HepG2 (cell line): ENCODE data around the gene RILP. TPM values are rescaled to one million over a fixed set of nuclear protein-coding genes. Genes with fewer than 3 reads are reported as not detected.

Source experiments
- BHLHE40 ChIP-seq: IDR thresholded peaks from 2 replicates; pipeline ENCODE4 v1.6.1; 2011; ENCODE audit warnings: low read length, improper control_type of control experiment
- CBFB ChIP-seq: sonication (generic); formaldehyde crosslinking; IDR thresholded peaks from 2 replicates; pipeline ENCODE4 v1.4.0; 2020; ENCODE audit warnings: missing genetic modification reagents
- ELF3 ChIP-seq: IDR thresholded peaks from 2 replicates; pipeline ENCODE4 v1.6.1; 2016; ENCODE audit warnings: missing genetic modification reagents, missing compliant biosample characterization
- EP300 ChIP-seq, 3 experiments: sonication (generic) in 1 of 3; formaldehyde crosslinking in 1 of 3; IDR thresholded peaks; 2 replicates each; pipeline versions ENCODE4 v1.5.1 to v1.6.1; 2011 to 2020; ENCODE audit warnings: low read depth in 2 of 3, low read length in 2 of 3, borderline replicate concordance in 1 of 3, improper control_type of control experiment in 1 of 3, mild to moderate bottlenecking in 1 of 3, missing genetic modification reagents in 1 of 3, moderate library complexity in 1 of 3
- POGZ ChIP-seq: sonication (generic); formaldehyde crosslinking; IDR thresholded peaks from 2 replicates; pipeline ENCODE4 v1.4.0; 2020; ENCODE audit warnings: mild to moderate bottlenecking, missing genetic modification reagents
- SALL1 ChIP-seq: sonication (generic); formaldehyde crosslinking; IDR thresholded peaks from 2 replicates; pipeline ENCODE4 v1.8.0; 2022; ENCODE audit warnings: mild to moderate bottlenecking, missing genetic modification reagents
- SMARCE1 ChIP-seq: fragments of 450-650 bp; IDR thresholded peaks from 2 replicates; pipeline ENCODE4 v1.6.1; 2017; ENCODE audit warnings: borderline replicate concordance
- ZEB1 ChIP-seq: IDR thresholded peaks from 2 replicates; pipeline ENCODE4 v1.6.1; 2012; ENCODE audit warnings: mild to moderate bottlenecking, low read depth, inconsistent platforms; ENCODE audit not compliant: insufficient replicate concordance
- ZFP90 ChIP-seq: sonication (generic); formaldehyde crosslinking; IDR thresholded peaks from 2 replicates; pipeline ENCODE4 v1.8.0; 2022; ENCODE audit warnings: missing genetic modification reagents, mild to moderate bottlenecking, inconsistent platforms, borderline replicate concordance
- ZNF232 ChIP-seq: sonication (generic); formaldehyde crosslinking; IDR thresholded peaks from 2 replicates; pipeline ENCODE4 v1.4.0; 2020; ENCODE audit warnings: missing genetic modification reagents, borderline replicate concordance
- ZNF652 ChIP-seq: IDR thresholded peaks from 2 replicates; pipeline ENCODE4 v1.6.1; 2016; ENCODE audit warnings: low read depth, borderline replicate concordance
- ZNF709 ChIP-seq: sonication (generic); formaldehyde crosslinking; IDR thresholded peaks from 2 replicates; pipeline ENCODE4 v1.5.0; 2020; ENCODE audit warnings: mild to moderate bottlenecking, missing genetic modification reagents
- ZNF720 ChIP-seq: sonication (generic); formaldehyde crosslinking; IDR thresholded peaks from 2 replicates; pipeline ENCODE4 v1.4.0; 2020; ENCODE audit warnings: missing genetic modification reagents
- ZNF737 ChIP-seq: sonication (generic); formaldehyde crosslinking; IDR thresholded peaks from 2 replicates; pipeline ENCODE4 v1.5.0; 2020; ENCODE audit warnings: missing genetic modification reagents, mild to moderate bottlenecking, borderline replicate concordance
- ZNF761 ChIP-seq: sonication (generic); formaldehyde crosslinking; conservative IDR thresholded peaks from 2 replicates; pipeline ENCODE4 v1.4.0; 2020; ENCODE audit warnings: mild to moderate bottlenecking, missing genetic modification reagents
- ZSCAN29 ChIP-seq: sonication (generic); formaldehyde crosslinking; conservative IDR thresholded peaks from 2 replicates; pipeline ENCODE4 v1.4.0; 2020; ENCODE audit warnings: mild to moderate bottlenecking, missing genetic modification reagents
- polyA plus RNA-seq, 8 experiments: library from polyadenylated mRNA; depleted of rRNA in 3 of 8; stranded (reverse) in 7 of 8; unstranded in 1 of 8; fragments of >200 nt; fragmentation: Illumina TruSeq in 4 of 8; extraction: Trizol in 4 of 8; gene quantifications; 2 replicates each; pipeline versions ENCODE4 v1.2.1 to v1.2.3, GENCODE V29; 2011 to 2016; ENCODE audit warnings: low read depth in 4 of 8, missing spikeins in 1 of 8, mixed read lengths in 1 of 8; ENCODE audit not compliant: insufficient read depth in 1 of 8
- total RNA-seq, 5 experiments: library from RNA; depleted of rRNA; stranded (reverse); fragments of >200 nt; fragmentation: Illumina TruSeq; extraction: Trizol; gene quantifications; 2 replicates each; pipeline ENCODE4 v1.2.3, GENCODE V29; 2016; ENCODE audit warnings: low read depth in 1 of 5
- TF ChIP-seq, protein P1 (sequence below): sonication (generic); formaldehyde crosslinking; IDR thresholded peaks from 2 replicates; pipeline ENCODE4 v1.5.1; 2020; ENCODE audit warnings: mild to moderate bottlenecking, missing genetic modification reagents, moderate library complexity
- TF ChIP-seq, protein P2 (sequence below): sonication (generic); formaldehyde crosslinking; IDR thresholded peaks from 2 replicates; pipeline ENCODE4 v1.5.0; 2020; ENCODE audit warnings: missing genetic modification reagents

Gene RILP
- total and polyA plus RNA-seq, 2 of the 13 experiments (the other 11 are each of a cell fraction or from before 2014, with no cell fraction given), result 6.6 to 8.1 TPM

DNA sequence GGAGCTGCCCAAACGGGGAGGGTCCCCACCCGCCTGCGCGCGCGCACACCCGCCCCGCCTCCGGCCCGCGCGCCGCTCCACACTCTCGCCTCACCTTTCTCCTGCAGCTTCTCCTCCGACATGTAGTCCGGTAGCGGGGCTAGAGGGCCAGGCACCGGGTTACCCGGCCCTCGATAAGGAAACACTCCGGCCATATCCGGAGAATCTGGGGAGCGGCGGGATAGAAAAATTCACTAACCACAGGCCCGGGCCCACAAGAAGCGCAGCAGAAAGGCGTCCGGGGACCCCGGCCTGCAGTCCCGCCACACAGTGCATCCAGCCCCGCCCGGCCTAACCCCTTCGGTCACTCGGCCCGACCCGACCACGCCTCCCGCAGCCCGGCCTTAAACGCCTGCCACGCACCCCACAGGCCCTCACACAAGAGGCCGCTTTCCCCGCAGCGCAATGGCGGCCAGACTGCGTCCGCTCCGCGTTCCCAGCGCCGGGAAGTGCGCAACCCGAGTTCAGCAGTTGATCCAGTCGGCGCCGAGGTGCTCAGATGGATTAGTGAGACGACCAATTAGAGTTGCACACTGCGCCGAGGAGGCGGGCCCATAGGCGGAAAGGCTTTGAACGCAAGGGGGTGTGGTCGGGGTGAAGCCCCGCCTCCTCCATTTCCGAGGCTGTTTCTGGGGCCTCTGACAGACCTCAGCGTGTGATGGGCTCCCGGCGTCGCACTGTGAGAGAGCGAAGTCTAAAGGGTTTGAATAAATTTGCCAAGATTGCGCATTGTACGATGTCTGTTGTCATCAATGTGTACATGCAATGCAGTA, 34.9 kb upstream of the RILP start, which contains the start of gene PRPF8 (continued):
- TF ChIP-seq, protein P1, sequence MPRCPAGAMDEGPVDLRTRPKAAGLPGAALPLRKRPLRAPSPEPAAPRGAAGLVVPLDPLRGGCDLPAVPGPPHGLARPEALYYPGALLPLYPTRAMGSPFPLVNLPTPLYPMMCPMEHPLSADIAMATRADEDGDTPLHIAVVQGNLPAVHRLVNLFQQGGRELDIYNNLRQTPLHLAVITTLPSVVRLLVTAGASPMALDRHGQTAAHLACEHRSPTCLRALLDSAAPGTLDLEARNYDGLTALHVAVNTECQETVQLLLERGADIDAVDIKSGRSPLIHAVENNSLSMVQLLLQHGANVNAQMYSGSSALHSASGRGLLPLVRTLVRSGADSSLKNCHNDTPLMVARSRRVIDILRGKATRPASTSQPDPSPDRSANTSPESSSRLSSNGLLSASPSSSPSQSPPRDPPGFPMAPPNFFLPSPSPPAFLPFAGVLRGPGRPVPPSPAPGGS (CRISPR knock-in tag), result no peak
- TF ChIP-seq SALL1 (CRISPR knock-in tag) (peak; percentile 64), ZNF737 (no peak), ZFP90 (CRISPR knock-in tag) (no peak), ELF3 (CRISPR knock-in tag) (peak; percentile 50; the same call in 1 of the 2 replicates), BHLHE40 (0 out of 2 replicates have a peak, but pooled peaks have one; percentile 18), ZNF232 (CRISPR knock-in tag) (no peak), ZNF709 (peak; percentile 75; the same call in 1 of the 2 replicates), CBFB (no peak), ZEB1 (no peak), ZNF720 (no peak), ZNF761 (CRISPR knock-in tag) (no peak), SMARCE1 (no peak), ZSCAN29 (no peak; the same call in 1 of the 2 replicates), EP300 (IDR thresholded peaks at IDR 0.05; ENCODE audit: low read depth in 2 of 2, low read length in 2 of 2) (0 out of 4 replicates have a peak, but pooled peaks of 1 of the 2 experiments have one; percentile 7), EP300 (CRISPR knock-in tag; IDR thresholded peaks at IDR 0.05; ENCODE audit: borderline replicate concordance) (no peak), ZNF652 (CRISPR knock-in tag) (no peak), POGZ (CRISPR knock-in tag) (peak; percentile 69; the same call in 1 of the 2 replicates)
- TF ChIP-seq, protein P2, sequence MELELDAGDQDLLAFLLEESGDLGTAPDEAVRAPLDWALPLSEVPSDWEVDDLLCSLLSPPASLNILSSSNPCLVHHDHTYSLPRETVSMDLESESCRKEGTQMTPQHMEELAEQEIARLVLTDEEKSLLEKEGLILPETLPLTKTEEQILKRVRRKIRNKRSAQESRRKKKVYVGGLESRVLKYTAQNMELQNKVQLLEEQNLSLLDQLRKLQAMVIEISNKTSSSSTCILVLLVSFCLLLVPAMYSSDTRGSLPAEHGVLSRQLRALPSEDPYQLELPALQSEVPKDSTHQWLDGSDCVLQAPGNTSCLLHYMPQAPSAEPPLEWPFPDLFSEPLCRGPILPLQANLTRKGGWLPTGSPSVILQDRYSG (CRISPR knock-in tag), result no peak
